HepG2 (cell line): Measurements from ENCODE around the gene CDC14B. TPM values are rescaled to one million over a fixed set of nuclear protein-coding genes. Genes with fewer than 3 reads are reported as not detected.

ENCODE experiments used
- ATAC-seq: fragments of 200-7000 bp; cut with Tn5 transposase; 3 replicates; pipeline ENCODE4 v1.9.1; 2020; ENCODE audit warnings: mild to moderate bottlenecking, moderate library complexity
- BruUV-seq: library from RNA; stranded (reverse); fragments of 400-500 nt; replicated peaks from 2 replicates; lab custom pipeline; 2021; lab: Mats Ljungman, UMichigan
- CTCF ChIA-PET: fragments of 300-600 bp; formaldehyde crosslinking; extraction: SDS; loops from one replicate; lab custom pipeline; 2021; ENCODE audit warnings: low total read pairs, inconsistent platforms, low intra/inter-chr PET ratio; lab: Yijun Ruan, JAX
- POLR2A ChIA-PET: fragments of 350-600 bp; sonication (Branson Sonifier 250); formaldehyde crosslinking; loops from one replicate; lab custom pipeline; 2020; ENCODE audit warnings: antibody characterized with exemption, inconsistent platforms; lab: Yijun Ruan, JAX
- DNase-seq: peaks from one replicate; pipeline ENCODE4 v3.0.0-alpha.2; 2015; ENCODE audit warnings: low spot score
- FAIRE-seq: peaks from 3 replicates; lab custom pipeline; 2011; peaks lifted over from hg19 to GRCh38; lab: Jason Lieb, UNC
- H2AFZ ChIP-seq: one replicate; pipeline ENCODE4 v1.6.1; 2011; ENCODE audit warnings: low read length, inconsistent platforms
- H3K27ac ChIP-seq: fragments of 300-600 bp; 3 replicates; pipeline ENCODE4 v1.8.0; 2011; ENCODE audit warnings: mixed run types, mild to moderate bottlenecking, mixed read lengths, low read length, inconsistent platforms; ENCODE audit not compliant: insufficient read depth; ENCODE audit errors: extremely low read length
- H3K27me3 ChIP-seq, 2 experiments: fragments of 200-600 bp in 1 of 2; 2 replicates in 1 of 2; 3 replicates in 1 of 2; pipeline versions ENCODE4 v1.6.0 to v1.8.0; 2011; ENCODE audit warnings: low read length in 2 of 2, mild to moderate bottlenecking in 2 of 2, moderate library complexity in 2 of 2, inconsistent platforms in 1 of 2; ENCODE audit not compliant: insufficient read depth in 2 of 2, control insufficient read depth in 1 of 2
- H3K36me3 ChIP-seq, 2 experiments: fragments of 200-600 bp in 1 of 2; replicated peaks in 1 of 2; 2 replicates in 1 of 2; 3 replicates in 1 of 2; pipeline versions ENCODE4 v1.5.1 to v1.8.0; 2011; ENCODE audit warnings: low read length in 2 of 2, inconsistent platforms in 1 of 2; ENCODE audit not compliant: insufficient read depth in 2 of 2, control insufficient read depth in 1 of 2
- H3K4me1 ChIP-seq: 2 replicates; pipeline ENCODE4 v1.5.1; 2012; ENCODE audit warnings: low read length, inconsistent platforms; ENCODE audit not compliant: insufficient read depth
- H3K4me2 ChIP-seq: 2 replicates; pipeline ENCODE4 v1.6.0; 2011; ENCODE audit warnings: low read depth, low read length, inconsistent platforms
- H3K4me3 ChIP-seq, 3 experiments: fragments of 200-600 bp in 1 of 3; sonication (generic), shearing (Covaris generic) in 1 of 3; replicated peaks in 1 of 3; 2 replicates each; pipeline ENCODE4 v1.5.1; 2011 to 2016; ENCODE audit warnings: low read length in 3 of 3, inconsistent platforms in 2 of 3, low read depth in 2 of 3, mild to moderate bottlenecking in 2 of 3, control low read depth in 1 of 3, mixed read lengths in 1 of 3; ENCODE audit not compliant: insufficient read depth in 1 of 3
- H3K79me2 ChIP-seq: one replicate; pipeline ENCODE4 v1.6.1; 2011; ENCODE audit warnings: low read length, inconsistent platforms; ENCODE audit not compliant: insufficient read depth
- H3K9ac ChIP-seq: 2 replicates; pipeline ENCODE4 v1.6.0; 2011; ENCODE audit warnings: mild to moderate bottlenecking, low read depth, low read length, inconsistent platforms; ENCODE audit not compliant: insufficient read depth
- H3K9me3 ChIP-seq: 2 replicates; pipeline ENCODE4 v1.5.1; 2012; ENCODE audit warnings: mild to moderate bottlenecking, low read length
- H4K20me1 ChIP-seq: 2 replicates; pipeline ENCODE4 v1.6.0; 2011; ENCODE audit warnings: inconsistent platforms, mild to moderate bottlenecking, low read length, moderate library complexity; ENCODE audit not compliant: insufficient read depth
- MEIS1 ChIP-seq: sonication (generic); formaldehyde crosslinking; IDR thresholded peaks from 2 replicates; pipeline ENCODE4 v1.9.0; 2021; ENCODE audit warnings: mild to moderate bottlenecking, missing genetic modification reagents, moderate library complexity, borderline replicate concordance
- MTA3 ChIP-seq: sonication (generic); formaldehyde crosslinking; IDR thresholded peaks from 2 replicates; pipeline ENCODE4 v1.4.0; 2020; ENCODE audit warnings: missing genetic modification reagents
- POGZ ChIP-seq: sonication (generic); formaldehyde crosslinking; IDR thresholded peaks from 2 replicates; pipeline ENCODE4 v1.4.0; 2020; ENCODE audit warnings: mild to moderate bottlenecking, missing genetic modification reagents
- RFX3 ChIP-seq: IDR thresholded peaks from 2 replicates; pipeline ENCODE4 v1.6.1; 2016; ENCODE audit warnings: missing biosample characterization, missing genetic modification reagents
- SIN3A ChIP-seq: IDR thresholded peaks from 2 replicates; pipeline ENCODE4 v1.6.1; 2011; ENCODE audit warnings: low read depth, mild to moderate bottlenecking, control low read depth, low read length, borderline replicate concordance
- WIZ ChIP-seq: sonication (generic); formaldehyde crosslinking; IDR thresholded peaks from 2 replicates; pipeline ENCODE4 v1.5.1; 2020; ENCODE audit warnings: mild to moderate bottlenecking, missing genetic modification reagents
- ZNF629 ChIP-seq: sonication (generic); formaldehyde crosslinking; conservative IDR thresholded peaks from 2 replicates; pipeline ENCODE4 v1.5.0; 2020; ENCODE audit warnings: missing genetic modification reagents
- ZNF724P ChIP-seq: sonication (generic); formaldehyde crosslinking; IDR thresholded peaks from 2 replicates; pipeline ENCODE4 v1.8.0; 2022; ENCODE audit warnings: missing genetic modification reagents, borderline replicate concordance
- WGBS: methylation state at CpG from one replicate; pipeline ENCODE4 v1.1.6; 2017; ENCODE audit warnings: low lambda C conversion rate; 5-methylcytosine and 5-hydroxymethylcytosine counted together
- in situ Hi-C: cut with HindIII; loops from 2 replicates; pipeline ENCODE4 v1.10.0; 2017; ENCODE audit warnings: low pct_unique_long_range_greater_than_20kb; ENCODE audit not compliant: extremely low pct_ligation_motif_present
- intact Hi-C: fragments of 100-400 bp; cut with micrococcal nuclease; formaldehyde crosslinking; loops from one replicate; pipeline ENCODE4 v1.10.0; 2022; ENCODE audit not compliant: unreplicated experiment
- polyA plus RNA-seq, 8 experiments: library from polyadenylated mRNA; depleted of rRNA in 3 of 8; stranded (reverse) in 7 of 8; unstranded in 1 of 8; fragments of >200 nt; fragmentation: Illumina TruSeq in 4 of 8; extraction: Trizol in 4 of 8; gene quantifications; 2 replicates each; pipeline versions ENCODE4 v1.2.1 to v1.2.3, GENCODE V29; 2011 to 2016; ENCODE audit warnings: low read depth in 4 of 8, missing spikeins in 1 of 8, mixed read lengths in 1 of 8; ENCODE audit not compliant: insufficient read depth in 1 of 8
- total RNA-seq, 5 experiments: library from RNA; depleted of rRNA; stranded (reverse); fragments of >200 nt; fragmentation: Illumina TruSeq; extraction: Trizol; gene quantifications; 2 replicates each; pipeline ENCODE4 v1.2.3, GENCODE V29; 2016; ENCODE audit warnings: low read depth in 1 of 5
- TF ChIP-seq, protein P1 (sequence below): sonication (generic); formaldehyde crosslinking; IDR thresholded peaks from 2 replicates; pipeline ENCODE4 v1.4.0; 2020; ENCODE audit warnings: missing genetic modification reagents
- TF ChIP-seq, protein P2 (sequence below): sonication (generic); formaldehyde crosslinking; IDR thresholded peaks from 2 replicates; pipeline ENCODE4 v1.4.0; 2020; ENCODE audit warnings: missing genetic modification reagents

The CDC14B gene
- total and polyA plus RNA-seq, 2 of the 13 experiments (the other 11 are each of a cell fraction or from before 2014, with no cell fraction given), result 25.8 to 33.3 TPM

DNA sequence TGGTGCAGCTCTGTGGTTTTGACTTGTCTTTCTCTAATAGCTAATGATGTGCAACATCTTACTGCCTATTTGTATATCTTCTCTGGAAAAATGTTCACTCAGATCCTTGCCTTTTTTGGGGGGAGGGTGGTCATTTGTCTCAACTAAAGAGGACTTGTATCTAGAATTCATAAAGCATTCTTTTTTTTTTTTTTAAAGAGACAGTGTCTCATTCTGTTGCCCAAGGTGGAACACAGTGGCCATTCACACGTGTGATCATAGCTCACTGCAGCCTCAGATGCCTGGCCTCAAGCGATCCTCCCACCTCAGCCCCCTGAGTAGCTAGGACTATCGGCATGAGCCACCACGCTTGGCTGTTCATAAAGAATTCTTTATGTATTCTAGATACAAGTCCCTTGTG, 136.4 kb downstream of the CDC14B start:
- Histone ChIP-seq H3K4me1 (peaks cover 34% of the 10 kb centered on the region), H3K4me2 (no peak overlapping the region), H3K79me2 (no peaks in the 10 kb centered on the region), H3K27me3 (no peaks in the 10 kb centered on the region), H3K36me3 (peaks cover 7 to 45% of the 10 kb centered on the region in 2 experiments), H4K20me1 (no peaks in the 10 kb centered on the region), H3K4me3 (no peak overlapping the region), H2AFZ (no peak overlapping the region), H3K9me3 (no peaks in the 10 kb centered on the region), H3K9ac (no peak overlapping the region), H3K27ac (no peak overlapping the region)
- ChIA-PET POLR2A (no interaction called here), CTCF (no interaction called here)
- FAIRE-seq (no peak), ATAC-seq (no peak), DNase-seq (no peak)
- intact Hi-C loops, result no loop called here
- in situ Hi-C loops, result no loop called here
- BruUV-seq, result no TSS peak
- TF ChIP-seq, protein P1, sequence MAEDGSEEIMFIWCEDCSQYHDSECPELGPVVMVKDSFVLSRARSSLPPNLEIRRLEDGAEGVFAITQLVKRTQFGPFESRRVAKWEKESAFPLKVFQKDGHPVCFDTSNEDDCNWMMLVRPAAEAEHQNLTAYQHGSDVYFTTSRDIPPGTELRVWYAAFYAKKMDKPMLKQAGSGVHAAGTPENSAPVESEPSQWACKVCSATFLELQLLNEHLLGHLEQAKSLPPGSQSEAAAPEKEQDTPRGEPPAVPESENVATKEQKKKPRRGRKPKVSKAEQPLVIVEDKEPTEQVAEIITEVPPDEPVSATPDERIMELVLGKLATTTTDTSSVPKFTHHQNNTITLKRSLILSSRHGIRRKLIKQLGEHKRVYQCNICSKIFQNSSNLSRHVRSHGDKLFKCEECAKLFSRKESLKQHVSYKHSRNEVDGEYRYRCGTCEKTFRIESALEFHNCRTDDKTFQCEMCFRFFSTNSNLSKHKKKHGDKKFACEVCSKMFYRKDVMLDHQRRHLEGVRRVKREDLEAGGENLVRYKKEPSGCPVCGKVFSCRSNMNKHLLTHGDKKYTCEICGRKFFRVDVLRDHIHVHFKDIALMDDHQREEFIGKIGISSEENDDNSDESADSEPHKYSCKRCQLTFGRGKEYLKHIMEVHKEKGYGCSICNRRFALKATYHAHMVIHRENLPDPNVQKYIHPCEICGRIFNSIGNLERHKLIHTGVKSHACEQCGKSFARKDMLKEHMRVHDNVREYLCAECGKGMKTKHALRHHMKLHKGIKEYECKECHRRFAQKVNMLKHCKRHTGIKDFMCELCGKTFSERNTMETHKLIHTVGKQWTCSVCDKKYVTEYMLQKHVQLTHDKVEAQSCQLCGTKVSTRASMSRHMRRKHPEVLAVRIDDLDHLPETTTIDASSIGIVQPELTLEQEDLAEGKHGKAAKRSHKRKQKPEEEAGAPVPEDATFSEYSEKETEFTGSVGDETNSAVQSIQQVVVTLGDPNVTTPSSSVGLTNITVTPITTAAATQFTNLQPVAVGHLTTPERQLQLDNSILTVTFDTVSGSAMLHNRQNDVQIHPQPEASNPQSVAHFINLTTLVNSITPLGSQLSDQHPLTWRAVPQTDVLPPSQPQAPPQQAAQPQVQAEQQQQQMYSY (CRISPR knock-in tag), result no peak
- TF ChIP-seq WIZ (CRISPR knock-in tag) (no peak), MEIS1 (CRISPR knock-in tag) (no peak), ZNF629 (CRISPR knock-in tag) (no peak), SIN3A (no peak), ZNF724P (CRISPR knock-in tag) (no peak), MTA3 (CRISPR knock-in tag) (no peak), RFX3 (no peak), POGZ (CRISPR knock-in tag) (no peak)
- TF ChIP-seq, protein P2, sequence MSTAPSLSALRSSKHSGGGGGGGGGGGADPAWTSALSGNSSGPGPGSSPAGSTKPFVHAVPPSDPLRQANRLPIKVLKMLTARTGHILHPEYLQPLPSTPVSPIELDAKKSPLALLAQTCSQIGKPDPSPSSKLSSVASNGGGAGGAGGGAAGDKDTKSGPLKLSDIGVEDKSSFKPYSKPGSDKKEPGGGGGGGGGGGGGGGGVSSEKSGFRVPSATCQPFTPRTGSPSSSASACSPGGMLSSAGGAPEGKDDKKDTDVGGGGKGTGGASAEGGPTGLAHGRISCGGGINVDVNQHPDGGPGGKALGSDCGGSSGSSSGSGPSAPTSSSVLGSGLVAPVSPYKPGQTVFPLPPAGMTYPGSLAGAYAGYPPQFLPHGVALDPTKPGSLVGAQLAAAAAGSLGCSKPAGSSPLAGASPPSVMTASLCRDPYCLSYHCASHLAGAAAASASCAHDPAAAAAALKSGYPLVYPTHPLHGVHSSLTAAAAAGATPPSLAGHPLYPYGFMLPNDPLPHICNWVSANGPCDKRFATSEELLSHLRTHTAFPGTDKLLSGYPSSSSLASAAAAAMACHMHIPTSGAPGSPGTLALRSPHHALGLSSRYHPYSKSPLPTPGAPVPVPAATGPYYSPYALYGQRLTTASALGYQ (CRISPR knock-in tag), result no peak
- WGBS, result 94% methylated on average over 4 of the region's 4 CpGs
